ENCODE results near the gene OVOL1. TPM values are rescaled to one million over a fixed set of nuclear protein-coding genes. Genes with fewer than 3 reads are reported as not detected.

OVOL1 gene
- total RNA-seq, 5 donors from 2014 or later (not counting 1 experiment from before 2014, with no cell fraction given): 0.12 to 0.13 TPM; not detected in 3

DNA sequence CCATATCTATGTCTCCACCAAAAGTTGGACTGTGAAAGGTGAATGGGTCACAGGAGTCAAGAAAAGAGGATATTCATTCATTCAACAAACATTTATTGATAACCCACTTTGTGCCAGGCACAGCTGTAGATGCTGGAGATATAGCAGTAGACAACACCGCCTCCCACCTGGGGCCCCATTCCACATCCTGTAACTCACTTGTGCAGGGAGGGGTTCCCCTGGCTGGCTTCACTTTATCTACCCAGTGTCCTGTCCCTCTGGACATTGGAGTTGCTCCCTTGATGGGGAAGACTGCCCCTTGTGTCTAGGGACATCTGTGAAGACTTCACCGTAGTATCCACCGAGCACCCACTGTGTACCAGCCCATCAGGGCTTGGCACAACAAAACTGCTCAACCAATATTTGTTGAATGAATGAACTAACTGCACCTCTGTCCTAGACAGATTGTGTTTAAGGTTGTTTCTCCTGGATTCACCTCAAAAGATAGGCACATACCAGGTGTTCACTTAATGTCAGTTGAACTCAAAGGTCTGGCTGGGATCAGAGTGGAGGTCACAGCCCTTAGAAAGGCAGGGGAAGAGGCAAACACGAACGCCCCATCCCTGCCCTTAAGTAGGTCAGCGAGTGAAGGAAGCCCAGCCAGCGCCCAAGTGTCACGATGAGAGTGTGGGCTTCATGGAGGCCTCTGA lies 1.4 kb upstream of the OVOL1 start:
- no peak overlapping the region for H3K27ac Mint-ChIP-seq
- H3K27me3 ChIP-seq (replicated peaks in 1 of 2; ENCODE audit: control insufficient read depth in 2 of 2, extremely low read depth in 1 of 2, insufficient read depth in 2 of 2, low read length in 1 of 2): peaks cover 0 to 63% of the 10 kb centered on the region in 2 experiments
- H3K27me3 Mint-ChIP-seq: peaks cover 26 to 39% of the 10 kb centered on the region in 2 donors
- H3K4me3 ChIP-seq (ENCODE audit: control insufficient read depth in 1 of 2, extremely low read depth in 1 of 2, low read length in 1 of 2): no peak overlapping the region
- CTCF ChIA-PET: interaction anchor here (0.5 kb wide), 2 partner anchors 103 to 122 kb away, joined by 3 read pairs; partner anchors contain the start of gene FIBP (in 1 of the 2)
- no peaks in the 10 kb centered on the region for H3K36me3 ChIP-seq (ENCODE audit: control insufficient read depth in 2 of 2, extremely low read depth in 1 of 2, insufficient read depth in 1 of 2, low read length in 1 of 2)
- H3K9me3 ChIP-seq: no peaks in the 10 kb centered on the region
- ATAC-seq (replicated peaks in 1 of 4) (no peak), DNase-seq (peak in 1 of 35 experiments; percentile 18)
- POLR2A ChIA-PET: interaction anchor here in 1 of 2 donors (0.6 kb wide), 1 partner anchor 234 kb away, joined by 9 read pairs; no protein-coding TSS in a partner anchor
- H3K4me1 ChIP-seq (ENCODE audit: control insufficient read depth in 1 of 2, extremely low read depth in 1 of 2, insufficient read depth in 2 of 2, low read length in 2 of 2): peaks cover 3 to 43% of the 10 kb centered on the region in 2 experiments
- WGBS (ENCODE audit: insufficient coverage): 57% methylated on average over 8 of the region's 8 CpGs
- peak overlapping the region; percentile 25 to 80 (median 59) for H3K4me3 Mint-ChIP-seq
- H3K27ac ChIP-seq (ENCODE audit: low read length): no peak overlapping the region
- no peaks in the 10 kb centered on the region for H3K9me3 Mint-ChIP-seq
- H3K4me1 Mint-ChIP-seq: peaks cover 16 to 31% (median 20%) of the 10 kb centered on the region in 3 donors
- no peaks in the 10 kb centered on the region for H3K36me3 Mint-ChIP-seq

DNA sequence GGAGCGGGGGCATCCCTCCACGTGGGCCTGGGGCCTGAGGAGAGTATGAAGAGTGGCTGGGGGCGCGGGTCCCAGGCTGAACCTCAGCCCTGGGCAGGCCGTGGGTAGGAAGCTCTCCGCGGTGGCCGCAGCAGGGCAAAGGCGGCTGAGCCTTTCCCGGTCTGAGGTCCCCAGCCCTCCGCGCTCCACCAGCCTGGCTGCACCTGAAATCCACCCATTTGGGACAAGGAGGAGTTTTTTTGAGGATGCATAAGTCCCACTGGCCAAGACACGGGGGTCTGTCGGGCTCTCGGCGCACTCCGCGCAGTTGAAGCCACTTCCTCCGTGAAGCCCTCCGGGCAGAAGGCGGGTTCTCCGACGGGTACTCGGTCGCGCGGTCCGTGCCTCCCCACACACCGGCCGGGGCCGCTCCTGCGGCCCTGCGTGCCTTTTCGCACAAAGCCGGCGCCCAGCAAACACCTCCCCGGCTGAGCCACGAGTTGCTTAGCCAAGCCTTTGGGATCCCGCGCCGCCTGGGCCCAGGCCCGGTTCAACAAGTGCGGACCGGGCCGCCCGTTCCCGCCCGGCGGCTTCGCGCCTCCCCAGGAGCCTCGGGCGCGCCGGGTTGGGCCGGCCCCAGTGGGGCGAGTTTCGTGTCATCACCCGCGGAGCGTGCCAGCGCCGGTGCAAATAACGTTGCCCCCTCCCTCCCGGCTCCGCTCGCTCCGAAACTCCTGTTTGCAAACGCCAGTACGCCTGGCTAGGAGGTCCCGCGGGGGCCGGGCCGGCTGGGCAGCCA lies 666 bp upstream of the OVOL1 start:
- Mint-ChIP-seq H3K27ac (no peak overlapping the region), H3K4me3 (peak overlapping the region; percentile 25 to 80 (median 59)), H3K36me3 (no peaks in the 10 kb centered on the region), H3K27me3 (peaks cover 31 to 46% of the 10 kb centered on the region in 2 donors), H3K9me3 (no peaks in the 10 kb centered on the region), H3K4me1 (peaks cover 16 to 38% (median 20%) of the 10 kb centered on the region in 3 donors)
- Histone ChIP-seq H3K27me3 (replicated peaks in 1 of 2; ENCODE audit: control insufficient read depth in 2 of 2, extremely low read depth in 1 of 2, insufficient read depth in 2 of 2, low read length in 1 of 2) (peaks cover 0 to 71% of the 10 kb centered on the region in 2 experiments), H3K4me3 (ENCODE audit: control insufficient read depth in 1 of 2, extremely low read depth in 1 of 2, low read length in 1 of 2) (peak overlapping the region in 1 of 2 donors; percentile 47), H3K36me3 (ENCODE audit: control insufficient read depth in 2 of 2, extremely low read depth in 1 of 2, insufficient read depth in 1 of 2, low read length in 1 of 2) (no peaks in the 10 kb centered on the region), H3K9me3 (no peaks in the 10 kb centered on the region), H3K27ac (ENCODE audit: low read length) (no peak overlapping the region), H3K4me1 (ENCODE audit: control insufficient read depth in 1 of 2, extremely low read depth in 1 of 2, insufficient read depth in 2 of 2, low read length in 2 of 2) (peaks cover 3 to 43% of the 10 kb centered on the region in 2 experiments)
- ChIA-PET POLR2A (interaction anchor here (0.6 kb wide), 2 partner anchors 20 to 233 kb away, joined by 9 read pairs; no protein-coding TSS in a partner anchor), CTCF (interaction anchor here in 1 of 2 donors (0.5 kb wide), 1 partner anchor 122 kb away, joined by 3 read pairs; no protein-coding TSS in a partner anchor)
- WGBS (ENCODE audit: insufficient coverage): 17% methylated on average over 72 of the region's 74 CpGs
- DNase-seq (peak in 2 of 35 experiments; percentile 16 to 35), ATAC-seq (replicated peaks in 1 of 4) (peak; percentile 14 to 24 (median 20))

DNA sequence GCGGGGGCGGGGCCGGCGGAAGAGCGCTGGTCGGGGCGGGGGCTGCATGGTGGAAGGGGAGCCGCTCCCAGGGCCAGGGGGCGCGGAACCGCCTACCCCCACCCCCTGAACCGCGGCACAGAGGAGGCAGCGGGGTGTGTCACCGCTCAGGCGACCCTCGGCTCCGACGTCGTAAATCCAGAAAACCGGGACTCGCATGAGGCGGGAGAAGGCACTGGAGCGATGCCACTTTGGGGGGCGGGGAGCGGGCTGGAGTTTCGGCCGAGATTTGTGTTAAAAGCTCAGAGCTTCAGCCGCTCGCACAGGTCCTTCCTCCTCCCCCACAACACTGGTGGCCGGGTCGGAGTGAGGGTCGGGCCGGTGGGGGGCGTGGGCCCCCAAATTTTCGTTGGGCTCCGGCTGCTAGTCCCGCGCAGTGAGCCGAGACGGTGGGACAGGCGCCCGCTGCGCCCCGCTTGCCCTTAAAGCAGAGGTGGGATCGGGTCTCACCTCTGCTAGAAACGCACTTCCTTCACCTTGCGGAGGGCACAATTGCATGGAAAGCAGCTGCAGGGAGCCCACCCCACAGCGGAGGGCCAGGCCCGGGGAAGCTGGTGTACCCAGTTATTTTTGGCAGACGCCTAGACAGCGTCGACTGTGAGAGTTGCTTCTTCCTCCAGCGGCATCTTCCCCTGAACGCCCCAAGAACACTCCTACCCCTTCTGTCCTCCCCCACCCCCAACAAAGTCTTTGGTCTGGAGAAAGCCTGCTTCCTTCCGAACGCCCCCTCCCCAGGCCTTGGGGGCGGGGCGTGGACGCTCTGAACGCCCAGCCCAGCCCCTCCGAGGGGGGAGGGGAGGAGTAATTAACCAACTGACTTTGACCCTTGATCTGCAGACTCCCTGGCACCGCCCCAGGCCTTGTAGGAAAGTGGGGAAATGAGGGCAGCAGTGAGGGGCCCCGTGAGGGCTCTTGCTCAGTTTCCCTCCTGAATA lies 1.1 kb downstream of the OVOL1 start:
- Mint-ChIP-seq H3K4me1 (peaks cover 16 to 48% (median 28%) of the 10 kb centered on the region in 3 donors), H3K27ac (no peak overlapping the region), H3K9me3 (no peaks in the 10 kb centered on the region), H3K27me3 (peaks cover 31 to 50% of the 10 kb centered on the region in 2 donors), H3K4me3 (peak overlapping the region; percentile 68 to 78 (median 74)), H3K36me3 (no peaks in the 10 kb centered on the region)
- Histone ChIP-seq H3K27me3 (replicated peaks in 1 of 2; ENCODE audit: control insufficient read depth in 2 of 2, extremely low read depth in 1 of 2, insufficient read depth in 2 of 2, low read length in 1 of 2) (peaks cover 0 to 78% of the 10 kb centered on the region in 2 experiments), H3K27ac (ENCODE audit: low read length) (no peak overlapping the region), H3K9me3 (no peaks in the 10 kb centered on the region), H3K4me1 (ENCODE audit: control insufficient read depth in 1 of 2, extremely low read depth in 1 of 2, insufficient read depth in 2 of 2, low read length in 2 of 2) (peaks cover 3 to 34% of the 10 kb centered on the region in 2 experiments), H3K4me3 (ENCODE audit: control insufficient read depth in 1 of 2, extremely low read depth in 1 of 2, low read length in 1 of 2) (peak overlapping the region in 1 of 2 donors; percentile 55), H3K36me3 (ENCODE audit: control insufficient read depth in 2 of 2, extremely low read depth in 1 of 2, insufficient read depth in 1 of 2, low read length in 1 of 2) (no peaks in the 10 kb centered on the region)
- DNase-seq (peak in 2 of 35 experiments; percentile 19 to 28), ATAC-seq (replicated peaks in 1 of 4) (peak in 1 of 4 experiments; percentile 38)
- 9% methylated on average over 36 of the region's 64 CpGs for WGBS (ENCODE audit: insufficient coverage)
- ChIA-PET CTCF (no interaction called here), POLR2A (no interaction called here)

DNA sequence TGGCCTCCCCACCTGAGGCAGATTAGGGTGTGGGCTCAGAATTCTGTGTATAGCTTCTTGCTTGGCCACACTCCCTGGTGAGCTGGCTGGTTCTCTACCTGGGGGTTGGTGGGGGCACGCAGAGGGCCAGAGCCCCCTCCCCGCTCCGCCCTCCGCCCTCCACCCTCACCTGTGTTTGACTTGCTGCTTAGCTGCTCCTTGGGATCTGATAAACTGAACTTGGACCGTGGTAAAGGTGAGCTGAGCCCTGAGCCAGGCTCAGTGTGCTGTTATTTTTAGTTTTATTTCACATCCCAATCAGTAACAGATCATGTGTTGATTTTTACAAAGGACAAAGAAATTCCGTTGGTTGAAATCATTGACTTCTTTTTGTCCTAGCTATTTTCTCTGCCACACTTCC lies 2.0 kb downstream of the OVOL1 start:
- H3K36me3 ChIP-seq (ENCODE audit: control insufficient read depth in 2 of 2, extremely low read depth in 1 of 2, insufficient read depth in 1 of 2, low read length in 1 of 2): no peaks in the 10 kb centered on the region
- DNase-seq (no peak), ATAC-seq (replicated peaks in 1 of 4) (no peak)
- H3K9me3 ChIP-seq: no peaks in the 10 kb centered on the region
- ChIA-PET CTCF (no interaction called here), POLR2A (interaction anchor here in 1 of 2 donors (0.6 kb wide), 1 partner anchor 60 kb away, joined by 11 read pairs; no protein-coding TSS in a partner anchor)
- peaks cover 3 to 34% of the 10 kb centered on the region in 2 experiments for H3K4me1 ChIP-seq (ENCODE audit: control insufficient read depth in 1 of 2, extremely low read depth in 1 of 2, insufficient read depth in 2 of 2, low read length in 2 of 2)
- H3K4me3 Mint-ChIP-seq: peak overlapping the region in 2 of 3 donors; percentile 6 to 78
- no peaks in the 10 kb centered on the region for H3K36me3 Mint-ChIP-seq
- H3K4me1 Mint-ChIP-seq: peaks cover 16 to 46% (median 28%) of the 10 kb centered on the region in 3 donors
- H3K27ac ChIP-seq (ENCODE audit: low read length): no peak overlapping the region
- 80% methylated on average over 2 of the region's 6 CpGs for WGBS (ENCODE audit: insufficient coverage)
- H3K27me3 ChIP-seq (replicated peaks in 1 of 2; ENCODE audit: control insufficient read depth in 2 of 2, extremely low read depth in 1 of 2, insufficient read depth in 2 of 2, low read length in 1 of 2): peaks cover 0 to 79% of the 10 kb centered on the region in 2 experiments
- H3K27me3 Mint-ChIP-seq: peaks cover 31 to 50% of the 10 kb centered on the region in 2 donors
- H3K27ac Mint-ChIP-seq: no peak overlapping the region
- no peaks in the 10 kb centered on the region for H3K9me3 Mint-ChIP-seq
- no peak overlapping the region for H3K4me3 ChIP-seq (ENCODE audit: control insufficient read depth in 1 of 2, extremely low read depth in 1 of 2, low read length in 1 of 2)

DNA sequence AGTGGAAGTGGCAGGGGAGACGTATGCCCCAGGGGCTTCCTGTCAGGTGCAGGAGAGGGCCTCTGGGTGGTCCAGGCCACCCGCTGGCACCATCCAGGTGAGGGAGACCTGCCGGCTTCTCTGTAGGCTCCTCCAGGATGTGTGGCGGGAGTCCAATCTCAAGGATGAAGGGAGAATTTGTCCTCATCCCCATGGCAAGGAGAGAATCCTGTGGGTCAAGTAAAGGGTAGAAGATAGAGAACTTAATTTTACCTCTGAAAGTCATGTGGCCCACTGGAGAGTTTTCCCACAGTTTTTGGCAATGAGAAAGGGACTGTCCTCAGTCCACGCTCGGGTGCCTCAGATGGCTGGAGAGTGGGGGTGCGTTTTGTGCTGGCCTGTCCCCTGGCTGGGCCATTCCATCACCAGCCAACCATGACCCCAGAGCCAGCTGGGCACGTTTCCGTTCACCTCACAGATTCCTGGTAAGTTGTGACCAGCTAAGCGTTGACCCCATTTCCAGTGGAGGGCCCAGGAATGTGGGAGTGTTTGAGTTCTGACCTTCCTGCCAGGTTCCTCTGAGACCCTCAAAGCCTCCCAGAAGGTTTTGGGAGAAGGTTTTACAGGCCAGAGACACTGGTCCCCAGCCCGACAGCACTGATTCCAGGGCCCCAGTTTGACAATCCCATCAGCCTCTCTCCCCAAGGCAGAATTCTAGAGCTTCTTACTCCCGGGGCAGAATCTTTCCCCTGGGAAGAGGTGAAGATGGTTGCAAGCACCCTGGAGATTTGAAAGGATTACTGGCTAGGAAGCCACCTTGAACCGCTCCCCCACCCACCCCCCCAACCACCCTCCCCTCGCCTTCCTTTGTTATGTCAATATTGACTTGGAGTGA lies 2.6 kb downstream of the OVOL1 start:
- H3K4me3 Mint-ChIP-seq: peak overlapping the region in 1 of 3 donors; percentile 78
- Histone ChIP-seq H3K9me3 (no peaks in the 10 kb centered on the region), H3K27ac (ENCODE audit: low read length) (no peak overlapping the region), H3K4me1 (ENCODE audit: control insufficient read depth in 1 of 2, extremely low read depth in 1 of 2, insufficient read depth in 2 of 2, low read length in 2 of 2) (peaks cover 3 to 34% of the 10 kb centered on the region in 2 experiments), H3K4me3 (ENCODE audit: control insufficient read depth in 1 of 2, extremely low read depth in 1 of 2, low read length in 1 of 2) (no peak overlapping the region), H3K27me3 (replicated peaks in 1 of 2; ENCODE audit: control insufficient read depth in 2 of 2, extremely low read depth in 1 of 2, insufficient read depth in 2 of 2, low read length in 1 of 2) (peaks cover 0 to 77% of the 10 kb centered on the region in 2 experiments), H3K36me3 (ENCODE audit: control insufficient read depth in 2 of 2, extremely low read depth in 1 of 2, insufficient read depth in 1 of 2, low read length in 1 of 2) (no peaks in the 10 kb centered on the region)
- ATAC-seq (replicated peaks in 1 of 4): no peak
- WGBS (ENCODE audit: insufficient coverage): 93% methylated on average over 3 of the region's 14 CpGs
- peaks cover 16 to 43% (median 26%) of the 10 kb centered on the region in 3 donors for H3K4me1 Mint-ChIP-seq
- ChIA-PET POLR2A (interaction anchor here in 1 of 2 donors (0.6 kb wide), 1 partner anchor 60 kb away, joined by 11 read pairs; no protein-coding TSS in a partner anchor), CTCF (interaction anchor here in 1 of 2 donors (1.2 kb wide), 1 partner anchor 10 kb away, joined by 4 read pairs; no protein-coding TSS in a partner anchor)
- no peaks in the 10 kb centered on the region for H3K36me3 Mint-ChIP-seq
- no peaks in the 10 kb centered on the region for H3K9me3 Mint-ChIP-seq
- H3K27me3 Mint-ChIP-seq: peaks cover 31 to 50% of the 10 kb centered on the region in 2 donors
- H3K27ac Mint-ChIP-seq: no peak overlapping the region
- no peak for DNase-seq

Data from T-cell (primary cell).